Hepatocyte (in vitro differentiated cells): ENCODE results near the gene MAGEB17. TPM values are rescaled to one million over a fixed set of nuclear protein-coding genes. Genes with fewer than 3 reads are reported as not detected.

Source experiments
- DNase-seq: peaks from one replicate; pipeline ENCODE4 v3.0.0-alpha.2; 2016; ENCODE audit warnings: low spot score
- H2AFZ ChIP-seq: fragments of 200-600 bp; sonication (generic); 2 replicates; pipeline ENCODE4 v1.6.0; 2016; ENCODE audit warnings: antibody characterized with exemption, mild to moderate bottlenecking
- H3K27ac ChIP-seq: fragments of 200-600 bp; sonication (generic); 2 replicates; pipeline ENCODE4 v1.5.1; 2016; ENCODE audit warnings: mild to moderate bottlenecking
- H3K27me3 ChIP-seq: fragments of 200-600 bp; sonication (generic); 2 replicates; pipeline ENCODE4 v1.6.1; 2016
- H3K36me3 ChIP-seq: fragments of 200-600 bp; sonication (generic); replicated peaks from 2 replicates; pipeline ENCODE4 v1.5.1; 2016; ENCODE audit warnings: low read depth; ENCODE audit not compliant: insufficient read depth
- H3K4me1 ChIP-seq: fragments of 200-600 bp; sonication (generic); 2 replicates; pipeline ENCODE4 v1.5.1; 2016; ENCODE audit warnings: mild to moderate bottlenecking, moderate library complexity; ENCODE audit not compliant: insufficient read depth
- H3K4me2 ChIP-seq: fragments of 200-600 bp; sonication (generic); 2 replicates; pipeline ENCODE4 v1.6.0; 2016
- H3K4me3 ChIP-seq: fragments of 200-600 bp; sonication (generic); 2 replicates; pipeline ENCODE4 v1.5.1; 2016; ENCODE audit warnings: mild to moderate bottlenecking
- H3K79me2 ChIP-seq: fragments of 200-600 bp; sonication (generic); 2 replicates; pipeline ENCODE4 v1.6.0; 2017; ENCODE audit warnings: mild to moderate bottlenecking
- H3K9me2 ChIP-seq: fragments of 200-600 bp; sonication (generic); replicated peaks from 2 replicates; pipeline ENCODE4 v1.6.0; 2017; ENCODE audit warnings: mild to moderate bottlenecking; ENCODE audit not compliant: insufficient read depth
- H3K9me3 ChIP-seq: fragments of 200-600 bp; sonication (generic); 2 replicates; pipeline ENCODE4 v1.5.1; 2016; ENCODE audit warnings: low read depth, mild to moderate bottlenecking
- H4K20me1 ChIP-seq: fragments of 200-600 bp; sonication (generic); 2 replicates; pipeline ENCODE4 v1.6.0; 2016; ENCODE audit warnings: mild to moderate bottlenecking; ENCODE audit not compliant: insufficient read depth, poor library complexity, severe bottlenecking
- CTCF ChIP-seq: fragments of 200-600 bp; sonication (generic); IDR thresholded peaks from 2 replicates; pipeline ENCODE4 v1.5.1; 2016; ENCODE audit warnings: antibody characterized with exemption, mild to moderate bottlenecking; ENCODE audit not compliant: poor library complexity
- EZH2 ChIP-seq: fragments of 200-600 bp; sonication (generic); IDR thresholded peaks from 2 replicates; pipeline ENCODE4 v1.6.1; 2016; ENCODE audit warnings: antibody characterized with exemption, mild to moderate bottlenecking, borderline replicate concordance
- EZH2phosphoT487 ChIP-seq: fragments of 200-600 bp; sonication (generic); IDR thresholded peaks from one replicate; pipeline ENCODE4 v1.6.1; 2018; ENCODE audit warnings: antibody characterized with exemption, mild to moderate bottlenecking, low read depth, moderate library complexity; ENCODE audit not compliant: unreplicated experiment, severe bottlenecking
- WGBS: methylation state at CpG from one replicate; pipeline ENCODE4 v1.1.6; 2016; ENCODE audit warnings: low lambda C conversion rate; ENCODE audit errors: missing lambda C conversion rate; 5-methylcytosine and 5-hydroxymethylcytosine counted together
- polyA plus RNA-seq: library from polyadenylated mRNA; unstranded; fragments of >200 nt; fragmentation: Nextera tagmentation; extraction: Ambion mirVana; gene quantifications from 2 replicates; pipeline ENCODE4 v1.2.1, GENCODE V29; 2016
- total RNA-seq: library from RNA; depleted of rRNA; stranded (reverse); fragments of >200 nt; gene quantifications from 2 replicates; pipeline ENCODE4 v1.2.3, GENCODE V29; 2014

MAGEB17 gene
- total and polyA plus RNA-seq, 2 experiments from 2014 or later, result 0.20 TPM; not detected in 1

- Histone ChIP-seq H3K4me2 (no peak overlapping the region), H3K4me1 (no peaks in the 10 kb centered on the region), H4K20me1 (no peaks in the 10 kb centered on the region), H3K36me3 (no peaks in the 10 kb centered on the region), H3K27ac (no peak overlapping the region), H3K9me3 (no peaks in the 10 kb centered on the region), H3K9me2 (no peaks in the 10 kb centered on the region), H3K4me3 (no peak overlapping the region), H2AFZ (no peak overlapping the region), H3K79me2 (no peaks in the 10 kb centered on the region), H3K27me3 (no peaks in the 10 kb centered on the region)
- TF ChIP-seq EZH2, result no peak
- no peak for TF ChIP-seq CTCF
- no peak for TF ChIP-seq EZH2phosphoT487
- no peak for DNase-seq
Observed at GRCh38 chrX:16145656-16146055, 21.6 kb upstream of the MAGEB17 start.

GRCh38 chrX:16148896-16149295 lies 18.4 kb upstream of the MAGEB17 start:
- Histone ChIP-seq H3K27me3 (no peaks in the 10 kb centered on the region), H3K36me3 (no peaks in the 10 kb centered on the region), H3K79me2 (no peaks in the 10 kb centered on the region), H3K27ac (no peak overlapping the region), H3K9me3 (no peaks in the 10 kb centered on the region), H3K4me3 (no peak overlapping the region), H4K20me1 (no peaks in the 10 kb centered on the region), H3K4me2 (no peak overlapping the region), H2AFZ (no peak overlapping the region), H3K9me2 (no peaks in the 10 kb centered on the region), H3K4me1 (no peaks in the 10 kb centered on the region)
- DNase-seq, result no peak
- TF ChIP-seq EZH2phosphoT487, result no peak
- TF ChIP-seq CTCF, result no peak
- TF ChIP-seq EZH2, result no peak
- WGBS, result 65% methylated on average over 3 of the region's 3 CpGs

- Histone ChIP-seq H3K9me3 (no peaks in the 10 kb centered on the region), H4K20me1 (no peaks in the 10 kb centered on the region), H3K27ac (no peak overlapping the region), H3K4me2 (no peak overlapping the region), H2AFZ (no peak overlapping the region), H3K36me3 (no peaks in the 10 kb centered on the region), H3K27me3 (no peaks in the 10 kb centered on the region), H3K4me1 (no peaks in the 10 kb centered on the region), H3K79me2 (no peaks in the 10 kb centered on the region), H3K9me2 (no peaks in the 10 kb centered on the region), H3K4me3 (no peak overlapping the region)
- DNase-seq, result no peak
- TF ChIP-seq EZH2phosphoT487 (no peak), CTCF (no peak), EZH2 (no peak)
- WGBS, result 80% methylated on average over 5 of the region's 5 CpGs
Observed at GRCh38 chrX:16155581-16156096, 11.6 kb upstream of the MAGEB17 start.
